ENCODE data around the gene PLAC9. TPM values are rescaled to one million over a fixed set of nuclear protein-coding genes. Genes with fewer than 3 reads are reported as not detected.

The PLAC9 gene
- total and polyA plus RNA-seq, 2 donors (not counting 3 experiments of a cell fraction or from before 2014, with no cell fraction given) = 1.7 to 2.0 TPM

- Histone ChIP-seq H3K27me3 (ENCODE audit: control insufficient read depth in 2 of 2, insufficient read depth in 2 of 2, low read length in 2 of 2) (no peaks in the 10 kb centered on the region), H3K4me2 (ENCODE audit: insufficient read depth, low read length) (no peak overlapping the region), H3K9me3 (replicated peaks; ENCODE audit: control insufficient read depth, insufficient read depth, low read length) (no peaks in the 10 kb centered on the region), H3K79me2 (ENCODE audit: control insufficient read depth, insufficient read depth, low read length) (no peaks in the 10 kb centered on the region), H3K27ac (ENCODE audit: insufficient read depth, low read depth, low read length) (no peak overlapping the region), H3K9me1 (replicated peaks; ENCODE audit: control insufficient read depth, extremely low read depth, insufficient read depth, low read length) (no peaks in the 10 kb centered on the region), H4K20me1 (replicated peaks; ENCODE audit: control insufficient read depth, extremely low read depth, insufficient read depth, low read length) (no peaks in the 10 kb centered on the region), H3K9ac (replicated peaks; ENCODE audit: extremely low read depth, insufficient read depth, low read length) (no peak overlapping the region), H3K4me1 (ENCODE audit: control insufficient read depth, extremely low read depth, insufficient read depth, low read length) (peaks cover 13% of the 10 kb centered on the region), H3K4me3 (replicated peaks in 1 of 3; ENCODE audit: insufficient read depth in 1 of 3, low read depth in 1 of 3, low read length in 3 of 3) (no peak overlapping the region), H3K36me3 (ENCODE audit: control insufficient read depth in 2 of 2, extremely low read depth in 1 of 2, insufficient read depth in 2 of 2, low read length in 2 of 2) (peaks cover 9 to 27% of the 10 kb centered on the region in 2 experiments), H2AFZ (ENCODE audit: low read depth, low read length) (no peak overlapping the region)
- POLR2A ChIA-PET = no interaction called here
- dilution Hi-C loops (cut with MboI; ENCODE audit: extremely low pct_ligation_motif_present, low sequenced_read_pairs) (no loop called here), intact Hi-C loops (cut with micrococcal nuclease) (no loop called here)
- TF ChIP-seq EZH2 (IDR thresholded peaks at IDR 0.05; ENCODE audit: borderline replicate concordance, low read depth, low read length, severe bottlenecking) (no peak), FOS (IDR thresholded peaks at IDR 0.05; ENCODE audit: borderline replicate concordance, insufficient read depth, low read length) (no peak), MYC (IDR thresholded peaks at IDR 0.05; ENCODE audit: low read depth, low read length) (no peak), MAX (IDR thresholded peaks at IDR 0.05; ENCODE audit: insufficient read depth, insufficient read length) (no peak)
- no TSS peak for BruUV-seq (replicated peaks)
- no peak for DNase-seq (ENCODE audit: low read depth, low spot score)
- CTCF ChIA-PET = interaction anchor here (1.5 to 1.6 kb wide), 3 partner anchors 13 to 64 kb away, joined by 5 to 22 read pairs (median 15); no protein-coding TSS in a partner anchor
- FAIRE-seq = no peak
Observed at GRCh38 chr10:80157561-80157960, 25.0 kb downstream of the PLAC9 start.

- no TSS peak for BruUV-seq (replicated peaks)
- peaks cover 13% of the 10 kb centered on the region for H3K4me1 ChIP-seq (ENCODE audit: control insufficient read depth, extremely low read depth, insufficient read depth, low read length)
- TF ChIP-seq EZH2 (IDR thresholded peaks at IDR 0.05; ENCODE audit: borderline replicate concordance, low read depth, low read length, severe bottlenecking) (no peak), POLR2AphosphoS5 (IDR thresholded peaks at IDR 0.05; ENCODE audit: insufficient read depth, low read depth, low read length) (no peak), FOS (IDR thresholded peaks at IDR 0.05; ENCODE audit: borderline replicate concordance, insufficient read depth, low read length) (no peak), JUN (IDR thresholded peaks at IDR 0.05; ENCODE audit: borderline replicate concordance, insufficient read depth, insufficient read length, low read depth) (no peak), POLR2A (IDR thresholded peaks at IDR 0.05; ENCODE audit: low read depth, low read length) (no peak), GATA2 (IDR thresholded peaks at IDR 0.05; ENCODE audit: insufficient read depth, insufficient read length, low read depth, low read length) (no peak), CTCF (IDR thresholded peaks at IDR 0.05; ENCODE audit: extremely low read depth in 1 of 2, insufficient read depth in 1 of 2, low read depth in 1 of 2, low read length in 2 of 2) (no peak), MAX (IDR thresholded peaks at IDR 0.05; ENCODE audit: insufficient read depth, insufficient read length) (no peak), MYC (IDR thresholded peaks at IDR 0.05; ENCODE audit: low read depth, low read length) (no peak)
- ChIA-PET CTCF (interaction anchor here (1.2 to 1.6 kb wide), 4 partner anchors 14 to 64 kb away, joined by 5 to 22 read pairs (median 10); no protein-coding TSS in a partner anchor), POLR2A (interaction anchor here (0.8 kb wide), 1 partner anchor 42 kb away, joined by 4 read pairs; no protein-coding TSS in a partner anchor)
- intact Hi-C loops (cut with micrococcal nuclease) = loop anchor here (1.0 kb wide), 3 partner anchors 12 to 46 kb away; no protein-coding TSS in a partner anchor
- H3K4me3 ChIP-seq (replicated peaks in 1 of 3; ENCODE audit: insufficient read depth in 1 of 3, low read depth in 1 of 3, low read length in 3 of 3) = no peak overlapping the region
- DNase-seq (ENCODE audit: low read depth, low spot score) (no peak), FAIRE-seq (no peak)
- dilution Hi-C loops (cut with MboI; ENCODE audit: extremely low pct_ligation_motif_present, low sequenced_read_pairs) = no loop called here
- H3K9ac ChIP-seq (replicated peaks; ENCODE audit: extremely low read depth, insufficient read depth, low read length) = no peak overlapping the region
- H3K9me3 ChIP-seq (replicated peaks; ENCODE audit: control insufficient read depth, insufficient read depth, low read length) = no peaks in the 10 kb centered on the region
- H2AFZ ChIP-seq (ENCODE audit: low read depth, low read length) = no peak overlapping the region
- H3K27ac ChIP-seq (ENCODE audit: insufficient read depth, low read depth, low read length) = peak overlapping the region; percentile 21
- H3K4me2 ChIP-seq (ENCODE audit: insufficient read depth, low read length) = no peak overlapping the region
- H3K79me2 ChIP-seq (ENCODE audit: control insufficient read depth, insufficient read depth, low read length) = no peaks in the 10 kb centered on the region
- no peaks in the 10 kb centered on the region for H3K27me3 ChIP-seq (ENCODE audit: control insufficient read depth in 2 of 2, insufficient read depth in 2 of 2, low read length in 2 of 2)
- no peaks in the 10 kb centered on the region for H3K9me1 ChIP-seq (replicated peaks; ENCODE audit: control insufficient read depth, extremely low read depth, insufficient read depth, low read length)
- no peaks in the 10 kb centered on the region for H4K20me1 ChIP-seq (replicated peaks; ENCODE audit: control insufficient read depth, extremely low read depth, insufficient read depth, low read length)
- H3K36me3 ChIP-seq (ENCODE audit: control insufficient read depth in 2 of 2, extremely low read depth in 1 of 2, insufficient read depth in 2 of 2, low read length in 2 of 2) = peaks cover 9 to 31% of the 10 kb centered on the region in 2 experiments
Observed at GRCh38 chr10:80158126-80158525, 25.6 kb downstream of the PLAC9 start.
